ENCODE measurements around the gene PHF24.

The PHF24 gene

DNA sequence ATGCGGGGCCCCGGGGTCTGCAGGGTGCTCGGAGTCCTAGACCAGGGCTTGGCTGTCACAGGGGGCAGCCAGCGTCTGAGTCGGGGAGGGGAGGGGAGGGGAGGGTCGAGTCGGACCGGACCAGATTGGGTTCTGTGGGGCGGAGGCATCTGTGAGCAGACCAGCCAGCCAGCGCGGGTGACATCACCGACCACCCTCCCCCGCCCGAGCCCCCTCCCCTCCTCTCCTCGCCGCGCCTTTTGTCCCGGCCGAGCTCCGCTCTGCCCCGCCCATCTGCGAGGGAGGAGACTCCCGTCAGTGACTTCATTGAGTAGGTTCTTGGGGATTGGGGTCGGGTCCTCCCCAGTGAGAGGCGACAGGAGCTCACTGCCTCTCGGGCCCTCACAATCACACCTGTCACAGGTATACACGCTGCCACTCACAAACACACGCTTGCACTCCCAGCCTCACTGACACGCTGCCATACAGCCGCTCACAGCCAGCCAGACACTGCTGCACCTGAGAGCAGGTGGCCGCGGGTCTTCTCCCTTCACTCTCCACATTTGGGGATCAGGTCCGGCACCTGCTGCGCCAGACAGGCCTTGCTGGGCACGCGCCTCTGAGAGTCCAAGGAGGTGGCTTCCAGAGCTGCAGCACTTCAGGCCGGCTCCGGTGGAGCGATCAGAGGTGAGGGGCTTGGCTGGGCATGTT lies 32.0 kb downstream of the PHF24 start:
- CTCF ChIA-PET: interaction anchor here (1.7 kb wide), 1 partner anchor 91 kb away, joined by 6 read pairs; no protein-coding TSS in a partner anchor
- no peak for TF ChIP-seq ELF4 (IDR thresholded peaks at IDR 0.05)
- TF ChIP-seq, protein P1, sequence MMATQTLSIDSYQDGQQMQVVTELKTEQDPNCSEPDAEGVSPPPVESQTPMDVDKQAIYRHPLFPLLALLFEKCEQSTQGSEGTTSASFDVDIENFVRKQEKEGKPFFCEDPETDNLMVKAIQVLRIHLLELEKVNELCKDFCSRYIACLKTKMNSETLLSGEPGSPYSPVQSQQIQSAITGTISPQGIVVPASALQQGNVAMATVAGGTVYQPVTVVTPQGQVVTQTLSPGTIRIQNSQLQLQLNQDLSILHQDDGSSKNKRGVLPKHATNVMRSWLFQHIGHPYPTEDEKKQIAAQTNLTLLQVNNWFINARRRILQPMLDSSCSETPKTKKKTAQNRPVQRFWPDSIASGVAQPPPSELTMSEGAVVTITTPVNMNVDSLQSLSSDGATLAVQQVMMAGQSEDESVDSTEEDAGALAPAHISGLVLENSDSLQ (IDR thresholded peaks at IDR 0.05): no peak
- no peak for TF ChIP-seq SUZ12 (IDR thresholded peaks at IDR 0.05)
- TF ChIP-seq ARNT (IDR thresholded peaks at IDR 0.05): no peak
- no peak for TF ChIP-seq FOXK2 (IDR thresholded peaks at IDR 0.05)
- TF ChIP-seq CTBP1 (IDR thresholded peaks at IDR 0.05; ENCODE audit: borderline replicate concordance): no peak
- TF ChIP-seq NFRKB (IDR thresholded peaks at IDR 0.05): no peak
- no peak for TF ChIP-seq FOXA1 (IDR thresholded peaks at IDR 0.05)
- TF ChIP-seq TARDBP (IDR thresholded peaks at IDR 0.05): no peak
- no peak for TF ChIP-seq LEF1 (IDR thresholded peaks at IDR 0.05; ENCODE audit: borderline replicate concordance)
- TF ChIP-seq FOXM1 (IDR thresholded peaks at IDR 0.05; ENCODE audit: borderline replicate concordance): no peak
- TF ChIP-seq BHLHE40 (IDR thresholded peaks at IDR 0.05; ENCODE audit: borderline replicate concordance): no peak
- TF ChIP-seq L3MBTL2 (conservative IDR thresholded peaks at IDR 0.05): no peak
- TF ChIP-seq ZNF384 (IDR thresholded peaks at IDR 0.05): no peak
- no peak for TF ChIP-seq HDGF (IDR thresholded peaks at IDR 0.05; ENCODE audit: borderline replicate concordance)
- no peak for TF ChIP-seq SP1 (IDR thresholded peaks at IDR 0.05)
- DNase-seq (ENCODE audit: extremely low spot score): peak; percentile 68
- POLR2A ChIA-PET: interaction anchor here (1.0 to 1.5 kb wide), 2 partner anchors 61 to 82 kb away, joined by 3 to 4 read pairs; no protein-coding TSS in a partner anchor

DNA sequence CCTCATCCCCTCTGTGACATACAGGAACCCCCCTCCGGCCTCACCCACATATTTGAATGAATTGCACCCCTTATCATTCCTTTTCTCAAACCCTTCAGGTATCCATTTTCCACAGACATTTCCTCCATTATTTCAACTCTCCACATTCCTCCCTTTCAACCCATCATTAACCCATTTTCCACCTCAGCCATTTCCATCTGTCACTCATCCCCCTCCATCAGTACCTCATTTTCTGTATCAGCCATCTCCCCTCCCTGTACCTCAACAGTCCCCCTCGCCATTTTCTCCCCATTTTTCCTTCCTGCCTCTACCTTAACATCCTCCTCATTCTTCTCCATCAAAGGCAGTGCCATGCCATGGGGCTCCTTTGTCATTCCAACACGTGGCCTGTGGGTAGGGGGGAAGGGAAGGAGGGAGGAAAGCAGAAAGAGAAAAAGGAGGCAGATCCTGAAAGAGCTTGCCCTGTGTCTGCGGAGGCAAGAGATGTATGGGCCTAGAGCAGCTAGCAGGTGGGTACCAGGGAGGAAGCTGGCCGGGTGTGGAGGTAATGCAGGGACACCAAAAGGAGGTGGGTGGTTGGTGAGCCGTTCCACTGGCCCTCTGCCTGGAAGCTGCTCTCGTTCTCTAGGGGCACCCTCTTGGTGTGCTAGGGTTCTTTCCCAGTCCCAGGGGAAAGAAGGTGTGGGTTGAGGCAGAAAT lies 33.0 kb downstream of the PHF24 start:
- TF ChIP-seq FOXK2 (IDR thresholded peaks at IDR 0.05) (no peak), HDGF (IDR thresholded peaks at IDR 0.05; ENCODE audit: borderline replicate concordance) (no peak)
- TF ChIP-seq, protein P1 (IDR thresholded peaks at IDR 0.05): 0 out of 2 replicates have a peak, but pooled peaks have one; percentile 8
- POLR2A ChIA-PET: interaction anchor here (1.5 kb wide), 1 partner anchor 81 kb away, joined by 4 read pairs; no protein-coding TSS in a partner anchor
- CTCF ChIA-PET: interaction anchor here (1.7 kb wide), 1 partner anchor 92 kb away, joined by 6 read pairs; no protein-coding TSS in a partner anchor
- no peak for DNase-seq (ENCODE audit: extremely low spot score)

DNA sequence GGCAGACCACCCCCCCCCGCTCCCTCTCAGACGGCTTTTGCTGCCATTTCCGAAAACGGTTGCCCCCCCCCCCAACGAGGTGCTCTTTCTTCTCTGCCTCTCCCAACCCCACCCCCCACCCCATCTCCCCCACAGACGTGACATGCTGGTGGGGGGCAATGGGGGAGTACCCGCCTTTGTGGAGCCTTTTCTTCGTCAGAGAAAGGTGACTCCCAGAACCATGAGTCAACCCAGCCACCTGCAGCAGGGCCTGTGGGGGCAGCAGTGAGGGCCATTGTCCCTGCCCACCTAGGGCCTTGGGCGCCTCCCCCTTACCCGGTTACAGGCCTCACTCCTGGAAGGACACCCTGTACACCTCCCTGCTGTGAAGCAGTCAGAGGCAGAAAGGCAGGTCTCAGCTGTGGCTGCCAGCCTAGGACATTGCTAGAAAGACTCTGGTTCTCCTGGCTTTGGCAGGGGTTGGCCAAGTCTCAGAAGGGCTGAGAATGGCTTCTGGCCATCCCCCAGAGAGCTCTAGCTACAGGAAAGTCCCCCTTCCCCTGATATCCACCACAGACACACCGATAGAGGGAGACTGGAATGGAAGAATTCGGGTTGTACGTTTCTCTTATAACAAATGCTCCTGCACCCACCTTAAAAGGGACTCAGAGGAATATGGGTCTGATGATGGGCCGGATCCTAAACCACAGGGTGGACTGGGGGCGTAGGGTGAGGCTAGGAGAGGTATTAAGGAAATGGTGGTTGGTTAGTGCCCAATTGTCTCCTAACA lies 33.7 kb downstream of the PHF24 start:
- CTCF ChIA-PET: no interaction called here
- POLR2A ChIA-PET: no interaction called here
- DNase-seq (ENCODE audit: extremely low spot score): no peak
- no peak for TF ChIP-seq ZNF384 (IDR thresholded peaks at IDR 0.05)

DNA sequence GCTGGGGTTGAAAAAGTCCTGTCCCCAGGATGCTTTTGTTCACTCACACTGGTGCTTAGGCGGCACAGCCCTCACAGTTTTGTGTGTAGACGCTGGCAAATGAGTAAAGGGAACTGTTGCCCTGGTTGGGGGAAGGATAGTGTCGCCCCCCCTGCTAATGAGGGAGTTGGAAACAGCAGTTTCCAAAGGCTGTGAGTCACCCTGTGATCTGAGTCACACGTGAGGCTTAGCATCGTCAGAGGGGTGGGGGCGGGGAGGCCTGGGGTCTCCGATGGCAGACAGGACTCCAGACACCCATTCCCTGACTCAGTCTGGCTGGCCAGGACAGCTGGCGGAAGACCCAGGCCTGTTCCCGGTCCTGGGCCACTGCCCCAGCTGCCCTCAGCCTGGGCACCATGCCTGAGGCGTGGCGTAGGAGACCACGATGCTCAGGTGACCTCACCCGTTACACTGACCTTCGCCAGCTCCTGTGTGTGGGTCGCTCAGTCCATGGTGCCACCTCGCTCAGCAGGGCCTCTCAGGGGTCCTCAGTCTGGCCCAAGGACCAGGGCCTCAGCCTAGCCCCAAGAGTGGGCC lies 34.4 kb downstream of the PHF24 start:
- ChIA-PET POLR2A (no interaction called here), CTCF (no interaction called here)
- TF ChIP-seq LEF1 (IDR thresholded peaks at IDR 0.05; ENCODE audit: borderline replicate concordance) (no peak), L3MBTL2 (conservative IDR thresholded peaks at IDR 0.05) (no peak), TARDBP (IDR thresholded peaks at IDR 0.05) (no peak), HDGF (IDR thresholded peaks at IDR 0.05; ENCODE audit: borderline replicate concordance) (no peak), ZNF384 (IDR thresholded peaks at IDR 0.05) (no peak), SUZ12 (IDR thresholded peaks at IDR 0.05) (no peak), FOXM1 (IDR thresholded peaks at IDR 0.05; ENCODE audit: borderline replicate concordance) (no peak), ARNT (IDR thresholded peaks at IDR 0.05) (no peak), NFRKB (IDR thresholded peaks at IDR 0.05) (no peak)
- DNase-seq (ENCODE audit: extremely low spot score): no peak

DNA sequence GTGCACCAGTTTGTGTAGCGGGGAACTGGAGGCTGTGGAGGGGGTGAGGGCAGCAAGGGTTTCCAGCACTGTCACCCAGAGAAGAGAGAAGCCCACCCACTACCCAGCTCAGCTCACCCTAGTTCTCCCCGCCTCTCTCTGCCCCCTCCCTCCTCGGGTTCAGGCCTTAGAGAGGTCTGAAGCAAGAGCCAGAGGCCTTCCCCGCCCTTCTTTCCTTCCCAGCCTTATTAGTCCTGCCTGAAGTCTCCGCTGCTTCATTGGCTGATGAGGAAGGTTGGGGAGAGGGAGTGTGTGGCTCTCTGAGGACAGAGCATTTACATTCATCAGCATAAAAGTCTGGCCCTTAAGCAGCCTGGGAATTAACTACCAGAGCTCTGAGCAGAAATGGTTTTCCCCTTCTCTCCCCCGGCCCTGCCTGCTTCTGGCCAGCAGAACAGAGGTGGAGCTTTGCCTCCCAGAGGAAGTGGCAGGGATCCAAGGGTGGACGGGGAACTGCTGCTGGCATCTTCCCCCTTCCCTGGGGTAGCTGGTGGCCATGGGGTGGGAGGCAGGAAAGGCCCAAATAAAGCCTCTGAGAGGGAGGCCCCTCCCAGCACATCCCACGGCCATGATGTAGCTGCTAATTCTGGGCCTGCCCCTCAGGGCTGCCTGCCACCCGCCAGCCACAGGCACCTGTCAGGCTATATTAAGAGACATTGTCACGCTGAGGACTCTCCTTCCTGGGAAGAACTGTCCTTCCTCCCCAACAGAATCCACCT lies 35.6 kb downstream of the PHF24 start:
- no peak for DNase-seq (ENCODE audit: extremely low spot score)
- POLR2A ChIA-PET: interaction anchor here (1.6 kb wide), 2 partner anchors 79 to 94 kb away, joined by 5 to 6 read pairs; partner anchors contain the start of gene VCP
- CTCF ChIA-PET: interaction anchor here (0.9 to 1.7 kb wide), 7 partner anchors 9 to 291 kb away, joined by 3 to 7 read pairs (median 3); no protein-coding TSS in a partner anchor
- TF ChIP-seq FOXK2 (IDR thresholded peaks at IDR 0.05) (no peak), ELF4 (IDR thresholded peaks at IDR 0.05) (no peak), HDGF (IDR thresholded peaks at IDR 0.05; ENCODE audit: borderline replicate concordance) (no peak), TARDBP (IDR thresholded peaks at IDR 0.05) (no peak)
